HUDEP-2 (cell line): ENCODE data around the gene KLHDC4.

Source experiments
- DNase-seq, 76 experiments: peaks; one replicate each; lab custom pipeline; 2025; ENCODE audit not compliant: unreplicated experiment in 76 of 76; lab: John Stamatoyannopoulos, UW

The KLHDC4 gene

DNA sequence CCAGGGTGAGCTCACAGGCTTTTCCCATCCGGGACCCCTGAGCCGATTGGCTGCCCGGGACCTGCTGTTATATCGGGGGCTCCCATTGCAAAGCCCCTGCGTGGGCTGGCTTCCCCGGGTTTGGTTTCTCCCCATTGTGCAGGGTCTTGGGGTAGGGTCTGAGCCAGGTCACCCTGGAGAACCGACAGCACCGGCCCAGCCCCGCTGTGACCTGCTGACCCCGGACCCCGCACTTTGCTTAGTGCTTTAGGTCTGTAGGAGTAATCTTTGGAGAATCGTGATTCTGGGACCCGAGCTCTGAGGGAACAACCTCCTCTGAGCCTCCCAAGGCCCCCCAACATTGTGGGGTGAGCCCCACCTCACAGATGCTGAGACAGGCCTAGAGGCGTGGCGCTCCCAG is 100.6 kb downstream of the KLHDC4 start:
- DNase-seq, result no peak

DNA sequence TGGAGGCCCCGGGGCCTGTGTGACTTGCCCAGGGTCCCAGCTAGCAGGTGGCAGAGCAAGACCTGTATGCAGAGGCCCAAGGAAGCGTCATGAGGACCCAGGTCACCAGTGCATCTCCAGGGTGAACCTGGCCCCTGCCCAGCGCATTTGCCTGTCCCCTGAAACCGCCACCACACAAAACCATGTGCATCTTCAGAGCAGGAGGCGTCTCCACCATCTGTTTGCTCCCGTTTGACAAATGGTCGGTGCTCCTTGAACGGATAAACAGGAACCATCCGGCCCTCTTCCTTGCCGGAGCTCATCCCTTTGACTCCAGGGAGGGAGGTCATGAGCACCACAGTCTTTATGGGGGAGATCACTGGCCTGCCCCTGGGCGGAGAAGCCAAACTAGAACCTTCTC is 101.0 kb downstream of the KLHDC4 start:
- no peak for DNase-seq

DNA sequence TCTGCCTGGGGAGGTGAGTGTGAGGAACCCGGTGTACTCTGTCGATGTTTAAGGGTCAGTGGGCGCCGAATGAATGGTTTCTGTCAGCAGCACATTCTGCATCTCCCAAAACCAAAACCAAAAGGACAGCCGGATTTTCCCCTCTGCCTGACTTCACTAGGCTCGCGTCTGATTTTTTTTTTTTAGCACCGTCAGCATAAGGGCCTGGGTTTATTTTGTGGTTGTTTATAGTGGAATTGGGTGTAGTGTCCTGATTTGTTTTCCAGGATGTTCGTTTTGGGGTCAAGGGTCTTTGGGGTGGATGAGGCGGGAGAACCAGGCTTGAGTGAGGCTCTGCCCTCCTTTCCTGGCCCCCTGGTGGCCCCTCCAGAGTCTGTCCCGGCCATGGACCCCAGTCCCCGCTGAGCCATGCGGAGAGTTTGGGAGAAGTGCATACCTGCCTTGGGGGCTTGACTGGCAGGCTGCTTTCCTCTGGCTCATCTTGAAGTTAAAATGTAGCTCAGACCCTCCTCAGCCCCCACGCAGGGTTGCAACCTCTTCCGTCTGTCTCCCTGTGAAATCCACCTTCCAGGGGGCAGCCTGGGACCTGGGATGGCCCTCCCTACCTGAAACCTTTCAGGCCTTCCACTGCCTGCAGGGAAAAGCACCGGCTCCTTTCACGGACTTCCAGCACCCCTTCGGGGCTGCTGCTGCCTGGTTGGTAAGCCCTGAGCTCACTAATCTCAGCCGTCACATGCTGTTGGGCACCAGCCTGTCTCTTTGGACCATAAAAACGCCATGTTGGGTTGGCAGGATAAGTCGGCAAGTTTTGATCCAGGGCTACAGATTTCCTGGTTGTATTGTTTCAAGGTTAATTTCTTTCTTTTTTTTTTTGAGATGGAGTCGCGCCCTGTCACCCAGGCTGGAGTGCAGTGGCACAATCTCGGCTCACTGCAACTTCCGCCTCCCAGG is 103.3 kb downstream of the KLHDC4 start:
- DNase-seq, result no peak

DNA sequence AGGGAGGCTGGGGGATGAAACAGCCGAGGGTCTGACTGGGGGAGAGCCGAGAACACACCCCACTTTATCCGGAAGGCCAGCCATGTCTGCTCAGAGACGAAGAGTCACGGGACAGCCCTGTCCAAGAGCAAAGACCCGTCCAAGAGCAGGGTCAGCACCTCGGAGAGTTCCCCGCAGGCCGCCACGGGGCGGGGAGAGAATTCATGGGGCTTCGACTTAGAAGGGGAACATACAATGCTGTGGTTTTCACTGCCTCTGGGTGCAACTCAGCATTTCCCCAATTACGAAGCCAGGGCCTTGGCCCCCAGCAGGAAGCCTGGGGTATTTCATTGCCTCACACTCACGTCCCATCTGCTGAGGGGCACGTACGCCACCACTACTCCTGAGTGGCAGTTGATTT is 104.2 kb downstream of the KLHDC4 start:
- DNase-seq, result peak in 26 of 76 experiments; percentile 2 to 46 (median 12)

DNA sequence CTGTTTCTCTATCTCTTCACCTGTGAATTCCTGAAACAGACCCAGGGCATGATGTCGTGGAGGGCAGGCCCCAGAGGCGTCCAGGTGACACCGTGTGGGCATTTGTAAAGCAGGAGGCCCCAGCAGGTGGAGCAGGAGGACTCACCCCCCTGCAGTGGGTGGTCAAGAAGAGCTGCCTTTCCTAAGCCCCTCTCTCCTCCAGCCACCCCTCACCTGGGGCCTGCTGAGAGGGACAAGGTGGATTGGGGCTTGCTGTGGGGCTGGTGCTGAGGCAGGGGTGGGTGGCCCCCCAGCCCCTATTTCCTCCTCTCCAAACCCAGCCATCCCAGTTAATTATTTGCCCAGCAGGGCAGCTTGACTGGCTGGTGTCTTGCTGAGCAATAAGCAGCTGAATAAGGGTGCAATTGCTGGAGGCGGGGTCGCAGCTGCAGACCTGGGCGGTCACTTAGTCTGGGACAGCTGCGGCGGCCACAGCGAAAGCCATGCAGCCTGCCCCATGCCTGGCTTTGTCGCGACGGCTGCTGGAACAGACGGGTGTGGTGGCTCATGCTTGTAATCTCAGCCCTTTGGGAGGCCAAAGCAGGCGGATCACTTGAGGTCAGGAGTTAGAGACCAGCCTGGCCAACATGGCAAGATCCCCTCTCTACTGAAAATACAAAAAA is 107.1 kb downstream of the KLHDC4 start:
- no peak for DNase-seq
